HG02588 (cell line): ENCODE measurements around the gene CRCP.

Experiments used
- ATAC-seq: cut with Tn5 transposase; IDR thresholded peaks from one replicate; pipeline ENCODE4 v1.9.1; 2021; ENCODE audit warnings: mild to moderate bottlenecking, moderate library complexity; ENCODE audit not compliant: unreplicated experiment

The CRCP gene

GRCh38 chr7:66187905-66188304 is 73.3 kb downstream of the CRCP start:
- no peak for ATAC-seq

GRCh38 chr7:66188645-66189044 is 74.0 kb downstream of the CRCP start:
- no peak for ATAC-seq

GRCh38 chr7:66189695-66190503 is 75.3 kb downstream of the CRCP start:
- ATAC-seq: no peak

- ATAC-seq: no peak
Measured at GRCh38 chr7:66190504-66190857, 75.8 kb downstream of the CRCP start.

- no peak for ATAC-seq
Measured at GRCh38 chr7:66193146-66193725, 78.6 kb downstream of the CRCP start.

GRCh38 chr7:66198469-66198868 is 83.8 kb downstream of the CRCP start:
- no peak for ATAC-seq

GRCh38 chr7:66198956-66199355 is 84.3 kb downstream of the CRCP start:
- ATAC-seq: no peak

GRCh38 chr7:66202441-66202840 is 87.8 kb downstream of the CRCP start:
- ATAC-seq: no peak
